Measurements from ENCODE around the gene LMO4. TPM values are rescaled to one million over a fixed set of nuclear protein-coding genes. Genes with fewer than 3 reads are reported as not detected.
A peak's percentile ranks its signal among the peaks of the same experiment; 100 is the strongest.

The LMO4 gene
- total RNA-seq, 1 experiment from 2014 or later: 53.8 TPM

- Histone ChIP-seq H3K9me3 (no peaks in the 10 kb centered on the region), H3K4me1 (no peaks in the 10 kb centered on the region), H3K4me3 (ENCODE audit: low read depth, low read length) (no peak overlapping the region), H3K36me3 (ENCODE audit: control insufficient read depth, insufficient read depth, low read length) (no peaks in the 10 kb centered on the region), H3K27me3 (replicated peaks; ENCODE audit: control insufficient read depth, insufficient read depth, low read length) (no peaks in the 10 kb centered on the region)
- Mint-ChIP-seq H3K27ac (ENCODE audit: unreplicated experiment) (no peak overlapping the region), H3K9me3 (ENCODE audit: unreplicated experiment) (no peaks in the 10 kb centered on the region), H3K36me3 (ENCODE audit: insufficient read depth, unreplicated experiment) (no peaks in the 10 kb centered on the region), H3K4me1 (ENCODE audit: low read depth, unreplicated experiment) (no peaks in the 10 kb centered on the region), H3K27me3 (ENCODE audit: insufficient read depth, unreplicated experiment) (no peaks in the 10 kb centered on the region), H3K4me3 (ENCODE audit: unreplicated experiment) (no peak overlapping the region)
- CTCF ChIA-PET: no interaction called here
- no peak for DNase-seq
- intact Hi-C loops (cut with micrococcal nuclease; ENCODE audit: unreplicated experiment): no loop called here
- no peak for TF ChIP-seq CTCF (IDR thresholded peaks at IDR 0.05; ENCODE audit: insufficient read depth in 1 of 2, low read depth in 1 of 2, low read length in 1 of 2, severe bottlenecking in 1 of 2, unreplicated experiment in 1 of 2)
- no TSS peak for BruUV-seq (replicated peaks)
- POLR2A ChIA-PET: no interaction called here
These were observed 40.2 kb downstream of the LMO4 start for GRCh38 chr1:87368907-87369306.

DNA sequence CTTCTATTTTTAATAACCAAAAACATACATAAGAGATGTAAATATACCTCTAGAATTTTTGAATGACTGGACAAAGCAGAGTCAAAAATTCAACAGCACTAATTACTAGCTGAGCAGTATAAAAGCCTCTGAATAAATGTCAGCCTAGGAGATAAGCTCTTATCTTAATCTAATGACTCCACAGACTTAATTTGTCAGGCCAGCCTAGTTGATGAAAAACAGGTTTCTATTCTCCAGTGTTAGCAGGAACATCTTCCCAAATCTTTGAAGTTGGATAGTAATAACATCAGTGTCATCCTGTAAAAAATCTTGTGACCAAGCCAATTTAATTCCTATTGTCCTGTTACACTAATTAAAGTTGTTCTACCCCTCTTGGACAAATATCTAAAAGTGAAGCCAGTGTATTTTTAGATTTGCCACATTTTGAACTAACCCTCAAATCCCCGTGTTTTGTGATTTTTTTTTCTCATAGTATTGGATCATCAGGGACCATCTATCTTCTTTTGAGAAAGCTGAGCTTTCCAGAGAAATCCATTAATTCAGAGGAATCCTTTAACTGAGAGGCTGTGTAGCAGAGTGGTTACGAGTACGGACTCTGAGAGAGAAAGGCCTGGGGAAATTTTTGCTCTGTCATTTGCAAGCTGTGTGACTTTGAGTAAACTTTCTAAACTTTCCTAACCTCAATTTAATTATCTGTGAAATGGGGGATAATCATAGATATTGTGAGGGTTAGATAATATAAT is 41.2 kb downstream of the LMO4 start:
- TF ChIP-seq CTCF (IDR thresholded peaks at IDR 0.05; ENCODE audit: insufficient read depth in 1 of 2, low read depth in 1 of 2, low read length in 1 of 2, severe bottlenecking in 1 of 2, unreplicated experiment in 1 of 2): no peak
- intact Hi-C loops (cut with micrococcal nuclease; ENCODE audit: unreplicated experiment): no loop called here
- Mint-ChIP-seq H3K27ac (ENCODE audit: unreplicated experiment) (no peak overlapping the region), H3K36me3 (ENCODE audit: insufficient read depth, unreplicated experiment) (no peaks in the 10 kb centered on the region), H3K27me3 (ENCODE audit: insufficient read depth, unreplicated experiment) (no peaks in the 10 kb centered on the region), H3K4me1 (ENCODE audit: low read depth, unreplicated experiment) (no peaks in the 10 kb centered on the region), H3K4me3 (ENCODE audit: unreplicated experiment) (no peak overlapping the region), H3K9me3 (ENCODE audit: unreplicated experiment) (no peaks in the 10 kb centered on the region)
- H3K4me1 ChIP-seq: no peaks in the 10 kb centered on the region
- H3K36me3 ChIP-seq (ENCODE audit: control insufficient read depth, insufficient read depth, low read length): no peaks in the 10 kb centered on the region
- H3K4me3 ChIP-seq (ENCODE audit: low read depth, low read length): no peak overlapping the region
- ChIA-PET CTCF (no interaction called here), POLR2A (no interaction called here)
- no peaks in the 10 kb centered on the region for H3K27me3 ChIP-seq (replicated peaks; ENCODE audit: control insufficient read depth, insufficient read depth, low read length)
- no peaks in the 10 kb centered on the region for H3K9me3 ChIP-seq
- DNase-seq: no peak
- BruUV-seq (replicated peaks): no TSS peak

DNA sequence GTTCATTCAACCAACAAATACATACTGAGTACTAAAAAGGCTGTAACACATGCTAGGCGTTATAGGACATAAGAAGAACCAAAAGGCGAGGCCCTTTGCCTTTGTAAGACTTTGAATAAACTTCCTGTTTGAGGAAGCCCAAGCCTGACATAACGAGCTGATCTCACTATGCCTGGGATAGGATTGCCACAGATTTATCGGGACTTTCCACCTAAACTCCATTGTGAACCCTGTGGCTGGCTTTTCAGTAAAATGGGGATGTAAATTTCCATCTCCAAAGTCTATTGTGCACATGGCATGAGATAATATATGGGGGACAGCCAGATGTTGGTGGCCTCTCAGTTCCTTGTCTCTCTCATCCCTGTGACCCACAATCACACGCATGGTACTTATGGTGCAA is 41.9 kb downstream of the LMO4 start:
- BruUV-seq (replicated peaks): no TSS peak
- POLR2A ChIA-PET: no interaction called here

More for the DNA sequence above, 41.9 kb downstream of the LMO4 start:
- Mint-ChIP-seq H3K9me3 (ENCODE audit: unreplicated experiment) (no peaks in the 10 kb centered on the region), H3K27me3 (ENCODE audit: insufficient read depth, unreplicated experiment) (no peaks in the 10 kb centered on the region), H3K27ac (ENCODE audit: unreplicated experiment) (peak overlapping the region; percentile 42), H3K4me1 (ENCODE audit: low read depth, unreplicated experiment) (no peaks in the 10 kb centered on the region), H3K4me3 (ENCODE audit: unreplicated experiment) (no peak overlapping the region), H3K36me3 (ENCODE audit: insufficient read depth, unreplicated experiment) (no peaks in the 10 kb centered on the region)
- Histone ChIP-seq H3K36me3 (ENCODE audit: control insufficient read depth, insufficient read depth, low read length) (no peaks in the 10 kb centered on the region), H3K27me3 (replicated peaks; ENCODE audit: control insufficient read depth, insufficient read depth, low read length) (no peaks in the 10 kb centered on the region), H3K4me1 (no peaks in the 10 kb centered on the region), H3K9me3 (no peaks in the 10 kb centered on the region), H3K4me3 (ENCODE audit: low read depth, low read length) (no peak overlapping the region)
- intact Hi-C loops (cut with micrococcal nuclease; ENCODE audit: unreplicated experiment): no loop called here
- DNase-seq: no peak
- no peak for TF ChIP-seq CTCF (IDR thresholded peaks at IDR 0.05; ENCODE audit: insufficient read depth in 1 of 2, low read depth in 1 of 2, low read length in 1 of 2, severe bottlenecking in 1 of 2, unreplicated experiment in 1 of 2)
- CTCF ChIA-PET: no interaction called here
